Dendritic cell treated with granulocyte-macrophage colony-stimulating factor and Interleukin-4, amounts not matched to agents 40 ng/mL and 50 ng/mL, for 4 days (primary cell): Measurements from ENCODE around the gene MYO1E.
A peak's percentile ranks its signal among the peaks of the same experiment; 100 is the strongest.

Source experiments
- H3K27ac Mint-ChIP-seq: one replicate; pipeline ENCODE4 v1.8.0; 2022; ENCODE audit warnings: mild to moderate bottlenecking, mixed read lengths
- H3K27me3 Mint-ChIP-seq: one replicate; pipeline ENCODE4 v1.8.0; 2022; ENCODE audit warnings: mild to moderate bottlenecking, mixed read lengths
- H3K36me3 Mint-ChIP-seq: one replicate; pipeline ENCODE4 v1.8.0; 2022; ENCODE audit warnings: low read depth, mixed read lengths
- H3K4me1 Mint-ChIP-seq: one replicate; pipeline ENCODE4 v1.8.0; 2022; ENCODE audit warnings: low read depth, mixed read lengths
- H3K4me3 Mint-ChIP-seq: one replicate; pipeline ENCODE4 v1.8.0; 2022; ENCODE audit warnings: mild to moderate bottlenecking, moderate library complexity, mixed read lengths
- H3K9me3 Mint-ChIP-seq: one replicate; pipeline ENCODE4 v1.8.0; 2022; ENCODE audit warnings: mixed read lengths
- intact Hi-C: fragments of 100-400 bp; cut with micrococcal nuclease; formaldehyde crosslinking; loops from one replicate; pipeline ENCODE4 v1.15.0; 2022

MYO1E gene

GRCh38 chr15:59237119-59237855, 135.4 kb downstream of the MYO1E start:
- Mint-ChIP-seq H3K27me3 (no peaks in the 10 kb centered on the region), H3K27ac (no peak overlapping the region), H3K4me1 (peaks cover 37% of the 10 kb centered on the region), H3K9me3 (no peaks in the 10 kb centered on the region), H3K36me3 (peaks cover 64% of the 10 kb centered on the region), H3K4me3 (no peak overlapping the region)
- intact Hi-C loops = no loop called here

- H3K27me3 Mint-ChIP-seq = no peaks in the 10 kb centered on the region
- H3K9me3 Mint-ChIP-seq = no peaks in the 10 kb centered on the region
- intact Hi-C loops = no loop called here
- H3K36me3 Mint-ChIP-seq = peaks cover 68% of the 10 kb centered on the region
- H3K27ac Mint-ChIP-seq = peak overlapping the region; percentile 59
- no peak overlapping the region for H3K4me3 Mint-ChIP-seq
- H3K4me1 Mint-ChIP-seq = peaks cover 42% of the 10 kb centered on the region
These were observed 136.3 kb downstream of the MYO1E start for GRCh38 chr15:59236394-59236793.

DNA sequence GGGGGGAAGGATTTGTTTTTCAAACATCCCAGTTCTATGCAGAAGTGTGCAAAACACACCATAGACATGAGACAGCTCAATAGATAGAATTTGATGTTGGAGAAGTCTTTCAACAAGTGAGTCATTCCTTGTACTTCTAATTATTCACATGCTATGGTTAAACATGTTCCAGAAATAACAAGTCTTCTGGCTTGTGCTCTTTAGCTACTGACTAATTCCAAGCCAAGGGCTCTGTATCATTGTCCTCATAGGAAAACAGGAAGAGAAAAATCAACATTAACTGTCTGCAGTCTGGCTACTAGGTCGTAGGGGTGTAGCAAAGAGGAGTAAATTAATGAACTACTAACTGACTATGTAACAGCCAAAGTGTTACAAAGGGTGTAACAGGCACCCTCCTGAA, 140.2 kb downstream of the MYO1E start:
- Mint-ChIP-seq H3K27ac (peak overlapping the region; percentile 57), H3K4me1 (peaks cover 33% of the 10 kb centered on the region), H3K27me3 (no peaks in the 10 kb centered on the region), H3K9me3 (no peaks in the 10 kb centered on the region), H3K4me3 (no peak overlapping the region), H3K36me3 (peaks cover 84% of the 10 kb centered on the region)
- intact Hi-C loops = no loop called here

DNA sequence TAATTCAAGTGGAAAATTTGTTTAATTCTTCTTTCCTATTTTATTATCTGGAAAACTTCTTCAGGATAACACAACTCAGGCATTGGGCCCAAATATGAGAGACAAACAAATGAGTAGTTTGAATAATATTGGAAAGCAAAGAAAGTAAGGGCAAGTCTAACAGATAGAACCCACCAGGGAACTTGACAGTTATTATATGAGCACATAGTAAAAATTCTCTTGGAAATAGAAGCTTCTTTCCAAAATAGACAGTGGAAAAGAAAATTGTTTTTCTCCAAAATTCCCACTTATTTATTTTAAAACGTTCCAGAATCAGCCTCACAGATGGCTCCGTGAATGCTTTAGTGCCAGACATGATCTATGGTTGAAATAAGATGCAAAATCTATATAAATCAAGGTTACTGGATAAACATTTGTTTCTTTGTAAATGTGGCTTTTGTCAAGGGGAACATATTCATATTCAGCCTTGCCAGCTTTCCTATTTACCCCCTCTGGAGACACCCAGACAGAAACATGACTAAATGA, 142.1 kb downstream of the MYO1E start:
- intact Hi-C loops = no loop called here
- peaks cover 19% of the 10 kb centered on the region for H3K4me1 Mint-ChIP-seq
- peaks cover 90% of the 10 kb centered on the region for H3K36me3 Mint-ChIP-seq
- H3K27ac Mint-ChIP-seq = no peak overlapping the region
- no peaks in the 10 kb centered on the region for H3K9me3 Mint-ChIP-seq
- no peaks in the 10 kb centered on the region for H3K27me3 Mint-ChIP-seq
- H3K4me3 Mint-ChIP-seq = no peak overlapping the region

GRCh38 chr15:59229453-59229852, 143.2 kb downstream of the MYO1E start:
- Mint-ChIP-seq H3K36me3 (peaks cover 90% of the 10 kb centered on the region), H3K4me3 (no peak overlapping the region), H3K27ac (no peak overlapping the region), H3K9me3 (no peaks in the 10 kb centered on the region), H3K4me1 (peaks cover 15% of the 10 kb centered on the region), H3K27me3 (no peaks in the 10 kb centered on the region)
- intact Hi-C loops = no loop called here

DNA sequence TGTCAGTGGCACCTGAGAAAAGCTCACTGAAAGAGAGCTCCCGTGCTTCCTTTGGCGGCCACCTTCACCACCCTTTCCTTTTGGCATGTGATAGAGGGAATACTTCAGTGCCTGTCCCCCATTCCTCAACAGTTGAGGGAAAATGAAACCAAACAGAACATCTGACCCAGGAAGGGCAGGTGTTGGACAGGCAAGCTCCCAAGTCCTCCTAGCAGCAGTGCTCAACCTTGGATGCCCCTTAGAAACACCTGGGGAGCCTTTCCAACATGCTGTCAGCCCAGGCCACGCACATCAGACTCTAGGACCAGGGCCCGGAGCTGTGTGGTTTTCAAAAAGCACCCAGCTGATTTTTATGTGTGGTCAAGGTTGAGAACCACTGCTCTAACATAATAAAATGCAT, 143.7 kb downstream of the MYO1E start:
- intact Hi-C loops = no loop called here
- Mint-ChIP-seq H3K9me3 (no peaks in the 10 kb centered on the region), H3K4me1 (peaks cover 15% of the 10 kb centered on the region), H3K4me3 (no peak overlapping the region), H3K27ac (no peak overlapping the region), H3K27me3 (no peaks in the 10 kb centered on the region), H3K36me3 (peaks cover 90% of the 10 kb centered on the region)

DNA sequence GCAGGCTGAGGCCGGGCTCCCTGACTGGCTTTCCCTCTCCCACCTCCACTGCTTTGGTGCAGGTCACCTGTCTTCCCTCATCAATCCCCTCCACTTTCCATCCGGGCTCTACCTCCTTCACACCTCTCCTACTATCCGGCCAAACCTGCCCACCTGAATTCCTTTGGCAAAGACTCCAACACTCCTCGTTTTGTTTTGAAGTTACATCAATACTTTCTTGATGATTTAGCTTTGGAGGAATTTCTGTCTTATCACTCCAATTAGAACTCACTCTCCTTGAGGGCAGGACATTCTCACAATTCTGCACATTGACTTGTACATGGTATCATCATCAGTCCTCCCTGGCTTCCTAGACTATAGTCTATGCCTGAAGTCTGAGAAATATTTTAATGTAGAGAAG, 145.7 kb downstream of the MYO1E start:
- H3K4me1 Mint-ChIP-seq = peaks cover 9% of the 10 kb centered on the region
- no peak overlapping the region for H3K27ac Mint-ChIP-seq
- no peaks in the 10 kb centered on the region for H3K9me3 Mint-ChIP-seq
- peaks cover 94% of the 10 kb centered on the region for H3K36me3 Mint-ChIP-seq
- H3K4me3 Mint-ChIP-seq = no peak overlapping the region
- H3K27me3 Mint-ChIP-seq = no peaks in the 10 kb centered on the region
- intact Hi-C loops = no loop called here

DNA sequence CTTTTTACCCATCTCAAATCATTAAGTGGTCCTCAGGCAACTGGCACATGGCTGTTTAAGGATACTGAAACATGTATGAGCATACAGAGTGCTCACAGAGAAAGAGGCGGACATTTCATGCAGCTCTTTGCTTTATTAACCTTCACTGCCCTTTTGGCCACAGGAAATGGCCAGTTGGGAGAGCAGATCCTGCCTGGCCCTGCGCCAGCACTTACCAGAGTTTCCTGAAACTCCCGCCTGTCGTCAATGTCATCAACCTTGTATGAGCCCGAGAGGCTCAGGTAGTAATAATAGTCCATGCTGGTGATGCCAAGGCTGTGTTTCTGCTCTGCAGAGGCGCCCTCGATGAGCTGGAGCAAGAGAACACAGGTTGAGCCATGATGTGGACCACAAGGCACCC, 148.2 kb downstream of the MYO1E start:
- Mint-ChIP-seq H3K27me3 (no peaks in the 10 kb centered on the region), H3K4me1 (peaks cover 7% of the 10 kb centered on the region), H3K27ac (no peak overlapping the region), H3K36me3 (peaks cover 100% of the 10 kb centered on the region), H3K9me3 (no peaks in the 10 kb centered on the region), H3K4me3 (no peak overlapping the region)
- intact Hi-C loops = no loop called here

DNA sequence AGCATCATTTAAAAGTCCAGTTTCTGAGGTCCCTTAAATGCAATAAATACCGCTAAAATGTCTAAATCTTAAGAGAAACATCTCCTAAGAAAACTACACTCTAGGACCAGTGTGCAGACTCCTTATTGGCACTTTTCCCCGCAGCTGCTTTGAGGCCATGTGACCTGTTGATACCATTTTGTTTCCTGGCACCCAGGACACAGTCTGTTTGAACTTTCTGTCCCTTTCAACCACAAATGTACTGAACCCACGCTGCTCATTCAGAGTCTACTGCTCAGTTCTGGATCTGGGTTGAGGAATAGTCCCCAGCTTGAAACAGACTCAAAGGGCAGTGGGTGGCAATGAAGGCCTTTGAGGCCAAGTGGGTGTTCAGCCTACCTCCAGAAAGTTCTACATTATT, 148.9 kb downstream of the MYO1E start:
- Mint-ChIP-seq H3K27me3 (no peaks in the 10 kb centered on the region), H3K4me1 (peaks cover 7% of the 10 kb centered on the region), H3K9me3 (no peaks in the 10 kb centered on the region), H3K4me3 (no peak overlapping the region), H3K27ac (no peak overlapping the region), H3K36me3 (peaks cover 98% of the 10 kb centered on the region)
- intact Hi-C loops = no loop called here

DNA sequence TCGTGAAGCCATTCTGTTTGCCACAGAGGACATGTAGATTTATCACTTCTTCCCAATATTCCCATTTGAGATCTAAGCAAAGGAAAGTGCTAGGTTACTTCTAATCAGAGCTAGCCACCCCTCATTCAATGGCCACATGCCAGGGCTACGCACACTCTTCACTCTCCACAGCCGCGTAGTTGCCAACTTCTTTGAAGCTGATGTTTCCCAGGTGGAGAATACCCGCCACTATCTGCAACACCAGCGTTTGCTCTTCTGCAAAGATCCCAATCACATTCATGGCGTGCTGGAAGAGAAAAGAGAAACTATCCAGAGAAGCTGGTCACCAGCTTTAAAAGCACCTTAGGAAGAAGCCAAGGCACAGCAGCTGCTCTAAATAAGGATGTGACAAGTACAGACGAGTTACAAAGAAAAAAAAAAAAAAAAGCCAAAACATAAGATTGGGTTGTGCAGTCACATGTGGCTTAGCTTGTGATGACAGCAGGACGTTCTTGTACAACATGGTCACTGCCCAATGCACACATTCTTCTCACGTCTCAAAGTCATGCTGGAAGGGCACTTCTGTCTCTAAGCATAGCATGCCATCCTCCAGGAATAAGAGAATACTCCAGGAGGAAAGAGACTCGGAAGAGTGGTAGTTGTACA, 149.6 kb downstream of the MYO1E start:
- Mint-ChIP-seq H3K27ac (no peak overlapping the region), H3K9me3 (no peaks in the 10 kb centered on the region), H3K4me1 (peaks cover 7% of the 10 kb centered on the region), H3K27me3 (no peaks in the 10 kb centered on the region), H3K36me3 (peaks cover 98% of the 10 kb centered on the region), H3K4me3 (no peak overlapping the region)
- intact Hi-C loops = no loop called here

DNA sequence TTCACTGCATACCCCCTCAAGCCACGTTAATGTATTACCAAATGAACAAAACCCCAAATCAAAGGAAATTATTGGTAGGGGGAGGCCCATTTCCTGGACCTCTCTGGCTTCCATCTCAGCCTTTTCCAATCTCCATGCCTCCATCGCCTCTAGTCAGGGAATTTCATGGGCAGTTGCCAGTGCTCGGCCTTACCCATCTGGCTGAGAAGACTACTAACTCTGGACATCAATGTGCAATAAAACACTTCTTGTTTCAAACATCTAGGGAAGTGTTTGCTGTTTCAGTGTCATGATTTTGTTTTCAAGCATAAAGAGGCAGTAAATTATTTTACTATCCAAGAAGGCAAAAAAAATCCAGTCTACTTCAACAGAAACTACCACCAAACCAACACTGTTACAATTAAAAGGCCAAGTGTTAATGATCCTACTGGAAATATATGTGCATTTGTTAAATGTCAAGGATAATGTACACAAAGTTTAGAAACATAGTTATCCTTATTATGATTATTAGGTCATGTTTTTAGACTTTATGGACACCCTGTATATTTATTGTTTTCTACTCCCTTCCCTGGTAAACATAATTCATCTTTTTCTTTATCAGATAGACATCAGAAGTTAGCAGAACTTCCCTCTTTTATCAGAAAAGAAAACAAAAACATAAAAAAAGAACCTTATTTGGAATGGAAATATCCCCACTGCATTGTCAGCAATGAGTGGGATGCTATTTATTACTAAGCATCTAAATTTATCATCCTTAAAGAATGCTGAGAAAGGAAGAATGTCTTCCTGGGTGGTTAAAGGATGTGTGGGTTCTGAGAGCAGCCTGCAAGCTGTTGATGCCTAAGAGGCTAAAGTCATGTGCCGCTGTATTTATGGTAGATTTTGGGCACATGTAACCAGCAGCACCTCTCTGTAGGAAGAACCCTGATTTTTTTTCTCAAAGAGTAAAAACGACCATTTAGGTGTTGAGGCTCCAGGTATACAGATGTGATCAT, 150.9 kb downstream of the MYO1E start:
- Mint-ChIP-seq H3K4me3 (no peak overlapping the region), H3K4me1 (peaks cover 7% of the 10 kb centered on the region), H3K9me3 (no peaks in the 10 kb centered on the region), H3K36me3 (peaks cover 98% of the 10 kb centered on the region), H3K27ac (peak overlapping the region; percentile 66), H3K27me3 (no peaks in the 10 kb centered on the region)
- intact Hi-C loops = no loop called here

GRCh38 chr15:59218710-59219109, 154.0 kb downstream of the MYO1E start:
- intact Hi-C loops = no loop called here

GRCh38 chr15:59217876-59218498, 154.7 kb downstream of the MYO1E start:
- Mint-ChIP-seq H3K4me3 (no peak overlapping the region), H3K36me3 (peaks cover 95% of the 10 kb centered on the region), H3K4me1 (peaks cover 4% of the 10 kb centered on the region), H3K27me3 (no peaks in the 10 kb centered on the region), H3K27ac (no peak overlapping the region), H3K9me3 (no peaks in the 10 kb centered on the region)
- intact Hi-C loops = no loop called here

More at GRCh38 chr15:59218710-59219109, 154.0 kb downstream of the MYO1E start:
- H3K27ac Mint-ChIP-seq = no peak overlapping the region
- H3K36me3 Mint-ChIP-seq = peaks cover 95% of the 10 kb centered on the region
- H3K4me3 Mint-ChIP-seq = no peak overlapping the region
- H3K4me1 Mint-ChIP-seq = peaks cover 7% of the 10 kb centered on the region
- no peaks in the 10 kb centered on the region for H3K27me3 Mint-ChIP-seq
- no peaks in the 10 kb centered on the region for H3K9me3 Mint-ChIP-seq
